NK-92 treated with Interleukin-12 subunit alpha and Interleukin-12 subunit beta, amount 100 ng/mL, for 24 hours (cell line): ENCODE measurements around the gene CDC42EP5.

Experiments used
- DNase-seq: peaks from one replicate; lab custom pipeline; 2025; lab: John Stamatoyannopoulos, UW

CDC42EP5 gene

DNA sequence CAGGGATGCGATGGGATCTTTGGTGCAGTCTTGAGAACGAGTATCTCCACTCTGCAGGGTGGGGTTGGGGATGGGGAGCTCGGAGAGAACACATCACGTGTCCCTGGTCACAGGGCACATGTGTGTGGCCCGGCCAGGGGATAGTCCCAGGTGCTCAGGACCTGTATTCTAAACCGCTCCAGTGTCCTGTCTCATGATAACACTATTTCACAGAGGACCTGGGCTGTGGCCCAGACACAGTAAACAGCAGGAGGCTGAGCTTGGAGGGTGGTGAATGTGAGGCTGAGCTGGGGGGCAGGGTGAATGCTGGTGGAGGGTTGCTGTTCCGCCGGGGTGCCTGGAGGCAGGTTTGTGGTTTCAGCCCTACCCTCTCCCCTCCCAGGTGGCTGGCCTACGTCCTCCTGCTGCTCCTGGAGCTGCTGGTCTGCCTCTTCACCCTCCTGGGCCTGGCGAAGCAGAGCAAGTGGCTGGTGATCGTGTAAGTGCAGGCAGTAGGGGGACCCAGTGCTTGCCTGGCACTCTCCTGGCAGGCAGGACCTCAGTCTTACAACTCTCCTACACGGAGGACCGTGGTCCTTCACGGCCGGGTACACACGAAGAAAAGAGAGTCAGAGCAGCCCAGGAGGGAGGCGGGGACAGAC is 46.7 kb downstream of the CDC42EP5 start:
- DNase-seq: no peak

DNA sequence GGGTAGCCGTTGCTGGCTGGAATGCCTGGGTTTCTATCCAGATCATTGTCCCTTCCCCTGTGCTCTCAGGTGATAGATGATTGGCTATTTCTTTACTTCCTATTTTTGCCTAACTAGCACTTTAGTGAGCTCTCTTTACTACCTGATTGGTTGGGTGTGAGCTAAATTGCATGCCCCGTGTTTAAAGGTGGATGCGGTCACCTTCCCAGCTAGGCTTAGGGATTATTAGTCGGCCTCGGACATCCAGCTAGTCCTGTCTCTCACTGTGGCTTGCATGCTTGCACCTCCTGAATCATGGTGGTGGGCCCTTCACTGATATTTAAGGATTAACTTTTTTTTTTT is 47.7 kb downstream of the CDC42EP5 start:
- DNase-seq: no peak

DNA sequence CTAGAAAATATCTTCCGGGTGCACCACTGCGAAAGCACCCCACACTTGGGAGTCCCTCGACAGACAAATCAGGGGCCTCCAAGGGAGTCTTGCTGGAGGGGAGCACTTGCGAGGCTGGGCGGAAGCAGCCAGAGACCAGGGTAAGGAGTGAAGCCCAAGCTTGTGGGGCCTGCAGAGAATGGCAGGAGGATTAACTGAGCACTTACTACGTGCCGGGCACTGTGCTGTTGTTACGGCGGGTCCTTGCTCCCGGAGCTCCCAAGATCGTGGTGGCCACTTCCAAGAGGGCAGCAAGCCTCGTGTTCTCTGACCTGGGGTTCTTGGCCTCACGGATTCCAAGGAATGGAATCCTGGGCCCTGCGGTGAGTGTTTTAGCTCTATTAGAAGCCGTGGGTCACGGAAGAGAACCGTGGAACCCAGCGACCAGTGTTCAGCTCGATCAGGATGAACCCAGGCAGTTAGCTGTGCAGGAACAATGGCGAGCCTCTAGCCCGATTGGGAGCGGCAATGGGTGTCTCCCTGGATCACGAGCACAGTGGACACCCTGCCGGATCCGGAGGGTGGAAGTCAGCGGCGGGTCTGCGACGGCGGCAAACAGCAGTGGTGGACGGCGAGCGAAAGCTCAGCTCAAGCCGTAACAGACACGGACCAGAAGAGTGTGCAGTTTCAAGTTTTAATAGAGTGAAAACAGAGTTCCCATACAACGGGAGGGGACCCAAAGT is 48.3 kb downstream of the CDC42EP5 start:
- DNase-seq: no peak

DNA sequence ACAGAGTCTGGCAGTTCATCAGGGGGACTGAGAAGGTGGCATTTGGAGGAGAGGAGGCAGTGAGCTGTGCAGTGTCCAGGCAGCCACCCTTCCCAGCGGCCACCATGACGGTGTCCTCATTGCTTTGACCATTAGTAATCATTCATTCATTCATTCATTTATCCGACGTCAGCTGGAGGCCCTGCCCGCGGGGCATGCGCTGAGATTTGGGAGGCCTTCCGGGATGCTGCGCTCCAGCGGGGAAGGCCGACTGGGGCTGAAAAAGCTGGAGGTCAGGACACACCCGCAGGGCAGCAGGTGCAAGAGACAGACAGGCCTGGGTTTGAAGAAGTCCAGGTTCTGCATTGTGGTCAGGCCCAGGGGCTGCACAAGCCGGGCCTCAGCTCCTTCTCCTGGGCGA is 48.9 kb downstream of the CDC42EP5 start:
- no peak for DNase-seq

DNA sequence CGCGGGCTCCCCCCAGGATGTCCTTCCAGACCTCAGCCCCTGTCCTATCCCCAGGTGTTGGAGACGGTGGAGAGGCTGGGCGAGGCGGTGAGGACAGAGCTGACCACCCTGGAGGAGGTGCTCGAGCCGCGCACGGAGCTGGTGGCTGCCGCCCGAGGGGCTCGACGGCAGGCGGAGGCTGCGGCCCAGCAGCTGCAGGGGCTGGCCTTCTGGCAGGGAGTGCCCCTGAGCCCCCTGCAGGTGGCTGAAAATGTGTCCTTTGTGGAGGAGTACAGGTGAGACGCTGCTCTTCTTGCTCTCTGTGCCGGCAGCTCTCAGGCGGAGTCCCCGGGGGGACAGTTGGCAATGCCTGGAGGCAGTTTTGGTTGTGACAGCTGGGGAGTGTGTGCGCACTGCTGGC is 51.0 kb downstream of the CDC42EP5 start:
- DNase-seq: no peak

DNA sequence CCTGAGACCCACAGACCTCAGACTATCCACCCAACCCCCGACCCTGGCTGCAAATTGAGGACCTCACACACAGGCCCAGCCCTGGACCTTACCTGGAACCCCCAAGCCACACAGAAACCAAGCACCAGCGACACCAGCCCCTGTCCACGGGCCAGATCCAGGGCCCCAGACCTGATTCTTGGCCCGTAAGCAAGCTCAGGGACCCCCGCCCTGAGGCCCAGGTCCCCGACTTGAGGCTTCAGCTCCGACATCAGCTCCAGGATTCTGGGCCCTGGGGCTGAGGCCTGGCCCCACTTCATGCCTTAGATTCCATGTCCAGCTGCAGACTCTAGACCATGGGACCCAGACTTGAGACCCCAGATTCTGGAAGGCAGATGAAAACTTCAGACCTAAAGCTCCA is 51.6 kb downstream of the CDC42EP5 start:
- DNase-seq: no peak

DNA sequence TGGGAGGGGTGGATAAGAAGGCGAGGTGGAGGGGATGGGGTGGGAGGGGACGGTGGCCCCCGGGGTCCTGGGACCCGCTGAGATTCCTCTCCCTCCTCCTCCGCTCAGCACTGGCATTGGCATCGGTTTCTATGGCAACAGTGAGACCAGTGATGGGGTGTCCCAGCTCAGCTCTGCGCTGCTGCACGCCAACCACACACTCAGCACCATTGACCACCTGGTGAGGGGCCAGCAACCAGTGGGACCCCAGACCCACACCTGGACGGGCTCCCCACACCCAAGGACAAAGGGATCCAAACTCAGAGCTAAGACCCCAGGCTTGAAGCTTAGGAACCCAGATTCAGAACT is 52.0 kb downstream of the CDC42EP5 start:
- DNase-seq: no peak

DNA sequence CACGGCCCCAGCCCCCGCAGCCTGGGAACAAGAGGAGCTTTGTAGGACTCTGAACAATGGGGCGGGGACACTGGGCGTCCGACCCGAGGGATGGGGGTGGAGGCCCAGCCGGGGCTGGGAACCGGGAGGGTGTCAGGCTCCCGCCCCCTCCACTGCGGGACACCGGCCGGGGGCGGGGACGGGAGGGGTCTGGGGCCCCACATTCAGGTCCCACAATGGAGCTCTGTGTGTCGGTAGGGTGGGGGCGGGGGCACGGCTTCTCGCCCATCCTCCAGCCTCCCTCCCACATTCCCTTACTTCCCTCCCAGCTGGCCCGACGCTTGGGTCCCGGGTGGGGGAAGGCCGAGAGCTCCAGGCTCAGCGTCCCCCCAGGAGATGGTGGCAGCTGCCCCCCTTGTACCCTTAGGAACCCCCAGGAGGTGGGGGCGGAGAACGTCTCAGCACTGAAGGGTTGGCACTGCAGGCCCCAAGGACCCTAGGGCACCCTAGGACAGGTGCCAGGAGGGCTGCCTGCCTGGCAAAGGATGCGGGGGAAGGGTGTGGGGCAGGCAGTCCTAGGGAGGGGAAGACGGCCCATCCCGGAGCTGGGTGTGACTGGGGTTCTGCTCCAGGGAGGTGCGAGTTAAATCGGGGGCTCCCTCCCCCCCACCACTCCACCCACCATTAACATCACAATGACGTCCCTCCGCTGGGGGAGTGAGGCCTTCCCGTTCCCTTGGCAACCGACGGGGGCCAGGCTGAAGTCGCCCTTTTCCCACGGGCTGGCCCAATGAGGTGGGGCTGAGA is 52.5 kb downstream of the CDC42EP5 start:
- DNase-seq: no peak

DNA sequence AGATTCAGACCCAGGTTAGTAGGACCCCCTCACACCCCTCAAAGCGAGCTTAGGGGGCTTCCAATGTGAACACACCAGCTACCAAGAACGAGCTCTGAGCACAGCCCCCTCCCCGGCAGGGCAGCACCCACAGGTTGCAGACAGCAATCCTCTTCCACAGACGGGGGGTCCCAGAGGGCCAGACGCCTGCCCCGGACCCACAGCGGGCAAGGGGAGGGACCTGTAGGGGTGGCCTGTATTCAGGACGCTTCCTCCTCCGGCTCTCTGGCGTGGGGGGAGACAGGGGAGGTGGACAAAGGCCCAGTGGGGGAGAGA is 53.1 kb downstream of the CDC42EP5 start:
- no peak for DNase-seq

DNA sequence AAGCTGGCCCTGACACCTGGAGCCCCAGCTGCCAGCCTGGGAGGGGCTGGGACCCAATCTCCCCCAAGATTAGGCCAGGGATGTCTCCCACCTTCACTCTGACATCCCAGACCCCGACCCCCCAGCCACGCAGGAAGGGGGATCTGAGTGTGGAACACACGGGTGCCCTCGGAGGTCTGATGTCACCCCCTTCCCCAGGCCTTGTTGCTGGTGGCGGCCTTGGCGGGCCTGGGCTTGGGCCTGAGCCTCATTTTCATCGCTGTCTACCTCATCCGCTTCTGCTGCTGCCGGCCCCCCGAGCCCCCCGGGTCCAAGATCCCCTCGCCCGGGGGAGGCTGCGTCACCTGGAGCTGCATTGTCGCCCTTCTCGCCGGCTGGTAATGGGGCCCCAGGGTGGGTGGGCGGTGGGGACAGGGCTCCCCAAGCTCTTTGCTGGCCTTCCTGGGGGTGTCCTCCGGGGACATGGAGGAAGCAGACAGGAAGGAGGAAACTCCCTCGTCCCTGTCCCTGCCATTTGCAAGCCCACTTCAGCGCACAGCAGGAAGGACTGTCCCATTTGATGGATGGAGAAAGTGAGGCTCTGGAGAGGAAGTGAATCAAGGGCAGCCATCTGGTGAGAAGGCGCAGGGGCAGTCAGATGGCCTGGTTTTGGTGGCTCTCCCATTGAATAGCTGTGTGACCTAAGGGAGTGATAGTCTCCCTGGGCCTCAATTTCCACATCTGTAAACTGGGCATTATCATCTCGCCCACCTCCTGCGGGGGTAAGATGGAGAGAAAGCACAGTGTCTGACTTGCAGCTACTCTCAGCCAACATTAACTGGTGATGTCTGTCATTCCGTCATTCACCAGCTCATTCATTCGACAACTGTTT is 53.9 kb downstream of the CDC42EP5 start:
- no peak for DNase-seq

DNA sequence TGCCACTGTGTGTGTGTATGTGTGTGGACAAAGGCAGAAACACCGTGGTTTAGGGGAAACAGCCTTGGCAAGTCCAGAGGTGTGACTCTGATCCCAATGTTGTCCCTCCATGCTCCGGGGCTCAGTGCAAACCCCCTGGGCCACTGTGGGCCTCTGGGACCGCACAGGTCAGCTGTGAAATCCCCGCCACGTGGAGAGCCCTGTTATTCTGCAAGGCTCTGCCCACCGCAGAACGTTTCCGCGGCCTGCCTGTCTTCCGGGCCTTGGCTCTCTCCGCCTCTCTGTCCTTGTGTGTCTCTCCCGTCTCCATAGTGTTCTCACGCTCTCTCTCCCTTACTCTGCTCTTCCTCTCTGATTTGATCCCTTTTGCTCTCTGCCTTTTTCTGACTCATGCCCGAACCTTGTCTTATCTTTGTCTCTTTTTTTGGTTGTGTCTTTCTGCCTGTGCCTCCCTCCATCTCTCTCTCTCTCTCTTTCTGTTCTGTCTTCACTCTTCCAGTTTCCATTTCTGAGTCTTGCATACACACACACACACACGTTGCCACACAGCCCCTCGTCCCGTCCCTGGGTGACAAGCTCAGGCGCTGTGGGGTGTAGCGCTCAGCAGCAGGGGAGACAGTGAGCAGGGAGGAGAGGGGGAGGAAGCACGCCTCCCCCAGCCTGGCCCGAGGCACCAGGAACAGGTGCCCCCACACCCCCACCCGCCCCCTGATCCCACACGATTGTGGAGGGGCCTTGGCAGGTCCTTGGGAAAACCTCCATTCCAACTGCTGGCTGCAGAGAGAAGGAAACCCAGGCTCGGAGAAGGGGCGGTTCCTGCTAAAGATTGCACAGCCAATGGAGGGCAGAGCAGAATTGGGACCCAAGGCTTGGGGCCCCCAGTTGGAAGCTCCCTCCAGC is 54.8 kb downstream of the CDC42EP5 start:
- DNase-seq: no peak

DNA sequence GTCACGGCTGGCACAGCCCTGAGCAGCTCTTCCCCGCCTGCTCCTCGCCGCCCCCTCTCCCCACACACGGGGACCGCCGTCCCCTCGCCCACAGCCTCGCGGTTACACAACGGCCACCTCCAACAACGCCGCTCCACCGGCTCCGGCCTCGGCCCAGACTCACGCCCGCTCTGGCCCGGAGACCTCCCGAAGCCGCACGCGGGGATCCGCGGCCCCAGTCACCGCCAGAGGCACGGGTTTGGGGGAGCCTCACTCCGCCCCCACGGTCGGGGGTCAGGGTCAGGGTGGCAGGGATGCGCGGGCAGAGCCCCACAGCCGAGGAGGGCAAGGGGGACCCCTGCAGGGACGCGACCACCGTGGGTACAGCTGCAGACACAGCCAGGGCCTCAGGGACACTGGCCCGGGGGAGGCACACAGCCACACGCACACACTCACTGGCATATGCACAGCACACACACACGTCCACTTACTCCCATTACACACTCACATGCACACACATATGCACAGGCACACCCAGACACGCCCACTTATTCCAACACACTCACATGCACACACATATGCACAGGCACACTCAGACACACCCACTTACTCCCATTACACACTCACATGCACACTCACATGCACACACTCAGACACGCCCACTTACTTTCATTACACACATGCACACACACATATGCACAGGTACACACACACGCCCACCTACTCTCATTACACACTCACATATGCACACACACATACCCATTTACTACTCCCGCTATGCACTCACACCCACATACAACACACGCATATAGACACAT is 56.2 kb downstream of the CDC42EP5 start:
- DNase-seq: no peak

DNA sequence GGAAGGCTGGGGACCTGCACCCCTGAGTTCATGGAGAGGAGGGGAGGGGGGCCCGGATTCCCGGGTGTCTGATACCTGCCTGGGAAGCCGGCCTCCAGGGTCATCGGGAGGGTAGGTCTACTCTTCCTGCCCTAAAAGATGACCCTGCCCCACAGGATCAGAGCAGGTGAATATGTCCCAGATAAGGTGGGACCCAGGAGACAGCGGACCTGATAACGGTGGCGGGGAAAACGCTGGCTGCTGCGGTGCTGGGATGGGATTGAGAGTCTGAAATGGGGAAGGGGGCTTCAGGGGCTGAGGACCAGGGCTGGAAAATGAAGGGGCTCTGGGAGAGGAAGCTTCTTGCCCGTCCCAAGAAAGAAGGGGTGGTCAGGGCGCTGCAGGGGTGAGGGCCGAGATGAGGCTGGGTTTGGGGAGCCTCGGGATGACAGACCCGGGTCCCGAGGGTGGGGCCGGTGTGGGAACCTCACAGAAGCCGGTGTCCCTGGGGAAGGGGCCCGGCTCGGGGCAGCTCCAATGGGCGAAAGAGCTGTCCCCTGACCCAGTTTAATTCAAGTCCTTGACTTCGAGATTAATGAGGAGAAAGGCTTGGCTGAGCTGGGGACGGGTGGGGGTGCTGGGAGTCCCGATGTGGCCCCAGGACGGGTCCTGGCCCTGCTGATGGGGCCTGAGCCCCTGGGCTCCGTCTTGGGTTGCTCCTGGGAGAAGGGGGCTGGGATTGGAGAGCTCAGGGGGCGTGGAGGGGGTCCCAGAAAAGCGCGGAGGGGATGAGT is 57.0 kb downstream of the CDC42EP5 start:
- no peak for DNase-seq

DNA sequence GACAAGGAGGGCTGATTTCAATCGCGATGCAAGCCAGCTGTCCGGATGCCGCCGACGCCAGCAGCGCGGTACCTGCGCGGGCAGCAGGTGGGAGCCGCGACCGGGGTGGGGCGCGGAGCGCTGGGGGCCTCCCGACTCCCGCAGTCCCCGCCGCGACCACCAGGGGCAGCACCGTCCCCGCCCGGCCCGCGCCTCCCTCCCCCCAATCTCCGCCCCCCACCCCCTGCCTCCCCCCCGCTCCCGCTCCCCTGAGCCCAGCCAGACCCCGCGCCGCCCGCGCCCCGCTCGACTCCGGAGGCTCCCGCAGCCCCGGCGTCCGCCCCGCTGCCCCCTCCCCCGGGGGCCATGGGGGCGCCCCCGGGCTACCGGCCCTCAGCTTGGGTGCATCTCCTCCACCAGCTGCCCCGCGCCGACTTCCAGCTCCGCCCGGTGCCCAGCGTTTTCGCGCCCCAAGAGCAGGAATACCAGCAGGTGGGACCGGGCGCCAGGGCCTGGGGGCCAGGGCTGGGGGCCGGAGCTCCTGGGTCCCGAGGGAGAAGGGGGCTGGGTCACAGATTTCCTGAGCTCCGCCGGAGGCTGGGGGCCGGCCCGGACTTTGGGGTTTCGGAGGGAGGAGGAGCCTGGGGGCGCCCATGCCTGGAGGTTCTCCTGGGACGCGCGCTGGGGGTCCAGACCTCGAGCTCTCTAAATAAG is 57.7 kb downstream of the CDC42EP5 start, which contains the start of gene TTYH1:
Gene TTYH1 (plus strand): TSS at position 257 of the 693 bp plus-strand sequence. CDS start 89 bp downstream, at position 346.
- DNase-seq: no peak
